SK-N-SH (cell line): ENCODE data around the gene ZSCAN10. TPM values are rescaled to one million over a fixed set of nuclear protein-coding genes. Genes with fewer than 3 reads are reported as not detected.

Source experiments
- FOSL2 ChIP-seq: IDR thresholded peaks from 2 replicates; pipeline ENCODE4 v1.4.0; 2012; ENCODE audit warnings: low read depth, mild to moderate bottlenecking, moderate library complexity, borderline replicate concordance
- MXI1 ChIP-seq: IDR thresholded peaks from 2 replicates; pipeline ENCODE4 v1.6.1; 2012; ENCODE audit warnings: mild to moderate bottlenecking, low read depth, low read length, improper control_type of control experiment
- PBX3 ChIP-seq: IDR thresholded peaks from 2 replicates; pipeline ENCODE4; 2012
- REST ChIP-seq: IDR thresholded peaks from 2 replicates; pipeline ENCODE4 v1.6.1; 2012; ENCODE audit warnings: mild to moderate bottlenecking, low read depth, low read length, moderate library complexity
- USF2 ChIP-seq: fragments of 150-350 bp; IDR thresholded peaks from 2 replicates; pipeline ENCODE4 v1.6.1; 2017; ENCODE audit warnings: antibody characterized with exemption, low read length, low read depth, borderline replicate concordance
- polyA plus RNA-seq, 3 experiments: library from polyadenylated mRNA; depleted of rRNA; stranded (reverse); fragments of >200 nt; gene quantifications; 2 replicates each; pipeline ENCODE4 v1.2.3, GENCODE V29; 2012
- small RNA-seq, 7 experiments: library from RNA; depleted of rRNA; stranded (forward); fragments of <200 nt; gene quantifications; one replicate each; pipeline ENCODE3, GENCODE V24; 2012

The ZSCAN10 gene
- polyA plus RNA-seq, 1 of the 3 experiments (the other 2 are of a cell fraction), result 0.05 TPM

GRCh38 chr16:3038896-3039295, 60.2 kb downstream of the ZSCAN10 start (continued):
- TF ChIP-seq PBX3 (no peak), FOSL2 (no peak), USF2 (no peak), REST (no peak), MXI1 (no peak)

Small RNAs within 50 kb of the gene (small RNA-seq; reads per million reads assigned to genes)
- gene RNU1-22P, result 0 to 0.78 (median 0) reads per million in 7 experiments

Other genes with a start within 250 kb of the ZSCAN10 start
- gene PRSS22, start 241.1 kb downstream of the ZSCAN10 start, polyA plus RNA-seq (2012; rRNA removed), result not detected in 2 replicates
- gene FLYWCH2, start 216.1 kb downstream of the ZSCAN10 start, polyA plus RNA-seq (2012; rRNA removed), result 56.4 and 64.8 TPM in 2 replicates
- gene FLYWCH1, start 187.4 kb downstream of the ZSCAN10 start, polyA plus RNA-seq (2012; rRNA removed), result 22.4 and 30.1 TPM in 2 replicates
- gene KREMEN2, start 135.0 kb downstream of the ZSCAN10 start, polyA plus RNA-seq (2012; rRNA removed), result 0.24 and 0.77 TPM in 2 replicates
- gene PAQR4, start 129.9 kb downstream of the ZSCAN10 start, polyA plus RNA-seq (2012; rRNA removed), result 8.4 and 8.8 TPM in 2 replicates
- gene PKMYT1, start 118.8 kb downstream of the ZSCAN10 start, polyA plus RNA-seq (2012; rRNA removed), result 5.3 and 8.5 TPM in 2 replicates
- gene CLDN9, start 86.4 kb downstream of the ZSCAN10 start, polyA plus RNA-seq (2012; rRNA removed), result 0.08 TPM in 1 of 2 replicates, not detected in the other
- gene CLDN6, start 81.1 kb downstream of the ZSCAN10 start, polyA plus RNA-seq (2012; rRNA removed), result 0.20 and 0.24 TPM in 2 replicates
- gene TNFRSF12A, start 78.9 kb downstream of the ZSCAN10 start, polyA plus RNA-seq (2012; rRNA removed), result 374 and 393 TPM in 2 replicates
- gene HCFC1R1, start 75.4 kb downstream of the ZSCAN10 start, polyA plus RNA-seq (2012; rRNA removed), result 34.7 and 54.9 TPM in 2 replicates
- 35.7 and 37.7 TPM in 2 replicates for gene THOC6, start 75.3 kb downstream of the ZSCAN10 start, polyA plus RNA-seq (2012; rRNA removed)
- not detected in 2 replicates for gene BICDL2, start 62.4 kb downstream of the ZSCAN10 start, polyA plus RNA-seq (2012; rRNA removed)
- gene MMP25, start 52.7 kb downstream of the ZSCAN10 start, polyA plus RNA-seq (2012; rRNA removed), result 0.03 and 0.05 TPM in 2 replicates
- gene IL32, start 33.7 kb downstream of the ZSCAN10 start, polyA plus RNA-seq (2012; rRNA removed), result 26.4 and 34.7 TPM in 2 replicates
- 7.6 and 9.7 TPM in 2 replicates for gene ZNF205, start 13.3 kb upstream of the ZSCAN10 start, polyA plus RNA-seq (2012; rRNA removed)
- gene ZNF213, start 35.7 kb upstream of the ZSCAN10 start, polyA plus RNA-seq (2012; rRNA removed), result 0.83 and 1.1 TPM in 2 replicates
- 0.54 and 0.71 TPM in 2 replicates for gene OR1F1, start 88.9 kb upstream of the ZSCAN10 start, polyA plus RNA-seq (2012; rRNA removed)
- gene ZNF200, start 135.9 kb upstream of the ZSCAN10 start, polyA plus RNA-seq (2012; rRNA removed), result 2.8 and 3.5 TPM in 2 replicates
- gene MEFV, start 157.3 kb upstream of the ZSCAN10 start, polyA plus RNA-seq (2012; rRNA removed), result 0.02 TPM in 1 of 2 replicates, not detected in the other
- gene ZNF263, start 184.2 kb upstream of the ZSCAN10 start, polyA plus RNA-seq (2012; rRNA removed), result 13.7 and 16.4 TPM in 2 replicates
- gene TIGD7, start 206.1 kb upstream of the ZSCAN10 start, polyA plus RNA-seq (2012; rRNA removed), result 1.2 and 2.3 TPM in 2 replicates
- gene ZNF75A, start 206.2 kb upstream of the ZSCAN10 start, polyA plus RNA-seq (2012; rRNA removed), result 7.2 and 10.5 TPM in 2 replicates